ENCODE data around the gene ACAD11. TPM values are rescaled to one million over a fixed set of nuclear protein-coding genes. Genes with fewer than 3 reads are reported as not detected.
"Not testable (repeated sequence)": the region's sequence is repeated elsewhere in the genome, so short reads cannot be mapped to it uniquely, and the experiment has no call there.

ACAD11 gene
- polyA plus RNA-seq, 3 donors = 0.31 to 25.4 (median 0.40) TPM

GRCh38 chr3:132616780-132617179 lies 42.8 kb downstream of the ACAD11 start:
- DNase-seq = no peak
- Histone ChIP-seq H3K9ac (ENCODE audit: insufficient read depth, low read length, poor library complexity, severe bottlenecking) (no peak overlapping the region), H3K79me2 (ENCODE audit: insufficient read depth, low read length) (no peaks in the 10 kb centered on the region), H4K20me1 (ENCODE audit: insufficient read depth, low read length) (no peaks in the 10 kb centered on the region), H3K9me3 (replicated peaks in 1 of 2; ENCODE audit: control insufficient read depth in 1 of 2, insufficient read depth in 1 of 2, low read length in 2 of 2) (no peaks in the 10 kb centered on the region), H2AFZ (ENCODE audit: insufficient read depth, low read depth, low read length, poor library complexity, severe bottlenecking) (no peak overlapping the region), H3K36me3 (replicated peaks in 1 of 2; ENCODE audit: control insufficient read depth in 1 of 2, insufficient read depth in 2 of 2, low read length in 2 of 2) (peaks cover 0 to 4% of the 10 kb centered on the region in 2 donors), H3K4me1 (ENCODE audit: control insufficient read depth in 1 of 2, insufficient read depth in 2 of 2, low read length in 2 of 2) (no peaks in the 10 kb centered on the region), H3K4me3 (replicated peaks in 1 of 3; ENCODE audit: low read depth in 2 of 3, low read length in 3 of 3) (no peak overlapping the region), H3K4me2 (replicated peaks; ENCODE audit: extremely low read depth, low read length, poor library complexity, severe bottlenecking) (no peak overlapping the region), H3K27me3 (ENCODE audit: control insufficient read depth in 2 of 2, insufficient read depth in 2 of 2, low read length in 2 of 2) (no peaks in the 10 kb centered on the region), H3K27ac (ENCODE audit: low read depth in 1 of 2, low read length in 2 of 2) (no peak overlapping the region)
- Mint-ChIP-seq H3K27ac (no peak overlapping the region), H3K4me3 (no peak overlapping the region), H3K4me1 (no peaks in the 10 kb centered on the region), H3K36me3 (peaks cover 23 to 37% of the 10 kb centered on the region in 2 donors), H3K9me3 (peaks cover 0 to 10% (median 1%) of the 10 kb centered on the region in 7 donors), H3K27me3 (ENCODE audit: low read depth in 3 of 3) (no peaks in the 10 kb centered on the region)
- intact Hi-C loops (cut with micrococcal nuclease) = no loop called here
- 100% methylated on average over 1 of the region's 1 CpG for WGBS (ENCODE audit: insufficient coverage)
- no peak for TF ChIP-seq CTCF (IDR thresholded peaks at IDR 0.05)

GRCh38 chr3:132615881-132616280 lies 43.7 kb downstream of the ACAD11 start:
- H3K4me2 ChIP-seq (replicated peaks; ENCODE audit: extremely low read depth, low read length, poor library complexity, severe bottlenecking) = no peak overlapping the region
- no peak for TF ChIP-seq CTCF (IDR thresholded peaks at IDR 0.05)
- peaks cover 6% of the 10 kb centered on the region for H3K4me1 Mint-ChIP-seq
- no peak overlapping the region for H3K4me3 Mint-ChIP-seq
- intact Hi-C loops (cut with micrococcal nuclease) = no loop called here
- H3K9ac ChIP-seq (ENCODE audit: insufficient read depth, low read length, poor library complexity, severe bottlenecking) = no peak overlapping the region
- no peaks in the 10 kb centered on the region for H3K4me1 ChIP-seq (ENCODE audit: control insufficient read depth in 1 of 2, insufficient read depth in 2 of 2, low read length in 2 of 2)
- H3K27ac ChIP-seq (ENCODE audit: low read depth in 1 of 2, low read length in 2 of 2) = no peak overlapping the region
- H3K27ac Mint-ChIP-seq = no peak overlapping the region
- H4K20me1 ChIP-seq (ENCODE audit: insufficient read depth, low read length) = no peaks in the 10 kb centered on the region
- peaks cover 18 to 30% of the 10 kb centered on the region in 2 donors for H3K36me3 Mint-ChIP-seq
- no peaks in the 10 kb centered on the region for H3K27me3 ChIP-seq (ENCODE audit: control insufficient read depth in 2 of 2, insufficient read depth in 2 of 2, low read length in 2 of 2)
- no peaks in the 10 kb centered on the region for H3K9me3 ChIP-seq (replicated peaks in 1 of 2; ENCODE audit: control insufficient read depth in 1 of 2, insufficient read depth in 1 of 2, low read length in 2 of 2)
- peaks cover 0 to 2% (median 0%) of the 10 kb centered on the region in 3 donors for H3K27me3 Mint-ChIP-seq (ENCODE audit: low read depth in 3 of 3)
- H3K9me3 Mint-ChIP-seq = peaks cover 0 to 8% (median 1%) of the 10 kb centered on the region in 7 donors
- no peak overlapping the region for H3K4me3 ChIP-seq (replicated peaks in 1 of 3; ENCODE audit: low read depth in 2 of 3, low read length in 3 of 3)
- no peaks in the 10 kb centered on the region for H3K79me2 ChIP-seq (ENCODE audit: insufficient read depth, low read length)
- H3K36me3 ChIP-seq (replicated peaks in 1 of 2; ENCODE audit: control insufficient read depth in 1 of 2, insufficient read depth in 2 of 2, low read length in 2 of 2) = peaks cover 0 to 1% of the 10 kb centered on the region in 2 donors
- no CpG with 5 or more reads among the region's 3 CpGs for WGBS (ENCODE audit: insufficient coverage)
- H2AFZ ChIP-seq (ENCODE audit: insufficient read depth, low read depth, low read length, poor library complexity, severe bottlenecking) = no peak overlapping the region
- no peak for DNase-seq

- H3K36me3 Mint-ChIP-seq = peaks cover 13 to 24% of the 10 kb centered on the region in 2 donors
- H3K27ac ChIP-seq (ENCODE audit: low read depth in 1 of 2, low read length in 2 of 2); H4K20me1 ChIP-seq (ENCODE audit: insufficient read depth, low read length); H3K9ac ChIP-seq (ENCODE audit: insufficient read depth, low read length, poor library complexity, severe bottlenecking); H3K4me2 ChIP-seq (replicated peaks; ENCODE audit: extremely low read depth, low read length, poor library complexity, severe bottlenecking); H3K36me3 ChIP-seq (replicated peaks in 1 of 2; ENCODE audit: control insufficient read depth in 1 of 2, insufficient read depth in 2 of 2, low read length in 2 of 2); H3K4me1 ChIP-seq (ENCODE audit: control insufficient read depth in 1 of 2, insufficient read depth in 2 of 2, low read length in 2 of 2); H3K4me1 Mint-ChIP-seq; H3K9me3 Mint-ChIP-seq; H3K27ac Mint-ChIP-seq; H3K27me3 Mint-ChIP-seq (ENCODE audit: low read depth in 3 of 3); H3K27me3 ChIP-seq (ENCODE audit: control insufficient read depth in 2 of 2, insufficient read depth in 2 of 2, low read length in 2 of 2); H3K9me3 ChIP-seq (replicated peaks in 1 of 2; ENCODE audit: control insufficient read depth in 1 of 2, insufficient read depth in 1 of 2, low read length in 2 of 2); H3K79me2 ChIP-seq (ENCODE audit: insufficient read depth, low read length); H3K4me3 Mint-ChIP-seq; intact Hi-C loops (cut with micrococcal nuclease); H3K4me3 ChIP-seq (replicated peaks in 1 of 3; ENCODE audit: low read depth in 2 of 3, low read length in 3 of 3); DNase-seq; H2AFZ ChIP-seq (ENCODE audit: insufficient read depth, low read depth, low read length, poor library complexity, severe bottlenecking): not testable (repeated sequence)
- no CpG with 5 or more reads among the region's 3 CpGs for WGBS (ENCODE audit: insufficient coverage)
Observed at GRCh38 chr3:132615301-132615700, 44.3 kb downstream of the ACAD11 start.

Measured in CD14-positive monocyte (primary cell).